CD4-positive, CD25-positive, alpha-beta regulatory T cell (primary cell): ENCODE measurements around the gene ACSF2. TPM values are rescaled to one million over a fixed set of nuclear protein-coding genes. Genes with fewer than 3 reads are reported as not detected.
"Not testable (repeated sequence)": the region's sequence is repeated elsewhere in the genome, so short reads cannot be mapped to it uniquely, and the experiment has no call there.

ENCODE experiments used
- ATAC-seq, 2 donors: fragments of 150-1000 bp; cut with Tn5 transposase; one replicate each; pipeline ENCODE4 v1.10.0; 2021; ENCODE audit warnings: low read depth in 2 of 2, moderate number of reproducible peaks in 2 of 2, moderate library complexity in 1 of 2
- DNase-seq, 3 donors: peaks; one replicate each; pipeline versions ENCODE4 v3.0.0 to v3.0.0-alpha.2; 2012 to 2022; ENCODE audit warnings: mixed read lengths in 1 of 3
- H3K27ac ChIP-seq: one replicate; pipeline ENCODE4 v1.7.0; 2013; ENCODE audit warnings: mild to moderate bottlenecking, low read length; ENCODE audit not compliant: insufficient read depth, poor library complexity, severe bottlenecking
- H3K27me3 ChIP-seq: one replicate; pipeline ENCODE4 v1.7.0; 2013; ENCODE audit warnings: low read length; ENCODE audit not compliant: control insufficient read depth, insufficient read depth
- H3K36me3 ChIP-seq: one replicate; pipeline ENCODE4 v1.7.0; 2013; ENCODE audit warnings: mild to moderate bottlenecking, low read length, moderate library complexity; ENCODE audit not compliant: control insufficient read depth, insufficient read depth
- H3K4me1 ChIP-seq: 2 replicates; pipeline ENCODE4 v1.7.0; 2013; ENCODE audit warnings: mild to moderate bottlenecking, low read length; ENCODE audit not compliant: insufficient read depth, control insufficient read depth, poor library complexity, severe bottlenecking
- H3K4me3 ChIP-seq: one replicate; pipeline ENCODE4 v1.7.0; 2013; ENCODE audit warnings: low read depth, mild to moderate bottlenecking, low read length, moderate library complexity
- H3K9me3 ChIP-seq, 2 experiments: 1 replicate in 1 of 2; 2 replicates in 1 of 2; pipeline ENCODE4 v1.7.0; 2013; ENCODE audit warnings: low read length in 2 of 2, mild to moderate bottlenecking in 1 of 2, moderate library complexity in 1 of 2; ENCODE audit not compliant: control insufficient read depth in 2 of 2
- H3K27ac Mint-ChIP-seq, 3 donors: one replicate each; pipeline ENCODE4 v1.8.0; 2020 to 2022; ENCODE audit warnings: mild to moderate bottlenecking in 3 of 3, mixed read lengths in 3 of 3, moderate library complexity in 2 of 3
- H3K27me3 Mint-ChIP-seq: one replicate; pipeline ENCODE4 v1.8.0; 2022; ENCODE audit warnings: mild to moderate bottlenecking, mixed read lengths
- H3K36me3 Mint-ChIP-seq: one replicate; pipeline ENCODE4 v1.8.0; 2020; ENCODE audit warnings: mixed read lengths
- H3K4me1 Mint-ChIP-seq, 4 donors: one replicate each; pipeline ENCODE4 v1.8.0; 2020 to 2022; ENCODE audit warnings: mixed read lengths in 4 of 4, mild to moderate bottlenecking in 1 of 4
- H3K4me3 Mint-ChIP-seq, 4 donors: one replicate each; pipeline ENCODE4 v1.8.0; 2020 to 2022; ENCODE audit warnings: mild to moderate bottlenecking in 4 of 4, mixed read lengths in 4 of 4, moderate library complexity in 3 of 4
- H3K9me3 Mint-ChIP-seq, 7 donors: one replicate each; pipeline ENCODE4 v1.8.0; 2020 to 2022; ENCODE audit warnings: mixed read lengths in 7 of 7, mild to moderate bottlenecking in 3 of 7, moderate library complexity in 2 of 7
- polyA plus RNA-seq, 4 donors: library from polyadenylated mRNA; unstranded; fragments of 300-500 nt; fragmentation: Illumina TruSeq; gene quantifications; one replicate each; pipeline ENCODE4 v1.2.3, GENCODE V29; 2021
- total RNA-seq: library from RNA; stranded (reverse); gene quantifications from one replicate; pipeline ENCODE4 v1.2.3, GENCODE V29; 2022

The ACSF2 gene
- total and polyA plus RNA-seq, 5 donors from 2014 or later, result 2.7 to 22.2 (median 4.0) TPM

GRCh38 chr17:50474523-50474922 is 48.5 kb downstream of the ACSF2 start:
- no peaks in the 10 kb centered on the region for H3K9me3 ChIP-seq
- H3K27ac ChIP-seq, result no peak overlapping the region
- H3K4me1 ChIP-seq, result peaks cover 8% of the 10 kb centered on the region
- no peaks in the 10 kb centered on the region for H3K36me3 ChIP-seq
- H3K9me3 Mint-ChIP-seq, result peaks cover 0 to 2% (median 0%) of the 10 kb centered on the region in 7 donors
- no peak overlapping the region for H3K4me3 ChIP-seq
- H3K4me3 Mint-ChIP-seq, result no peak overlapping the region
- peaks cover 13% of the 10 kb centered on the region for H3K27me3 Mint-ChIP-seq
- no peak for DNase-seq
- no peak overlapping the region for H3K27ac Mint-ChIP-seq
- no peak for ATAC-seq
- peaks cover 26% of the 10 kb centered on the region for H3K36me3 Mint-ChIP-seq
- peaks cover 0 to 15% (median 8%) of the 10 kb centered on the region in 4 donors for H3K4me1 Mint-ChIP-seq
- H3K27me3 ChIP-seq, result no peaks in the 10 kb centered on the region

DNA sequence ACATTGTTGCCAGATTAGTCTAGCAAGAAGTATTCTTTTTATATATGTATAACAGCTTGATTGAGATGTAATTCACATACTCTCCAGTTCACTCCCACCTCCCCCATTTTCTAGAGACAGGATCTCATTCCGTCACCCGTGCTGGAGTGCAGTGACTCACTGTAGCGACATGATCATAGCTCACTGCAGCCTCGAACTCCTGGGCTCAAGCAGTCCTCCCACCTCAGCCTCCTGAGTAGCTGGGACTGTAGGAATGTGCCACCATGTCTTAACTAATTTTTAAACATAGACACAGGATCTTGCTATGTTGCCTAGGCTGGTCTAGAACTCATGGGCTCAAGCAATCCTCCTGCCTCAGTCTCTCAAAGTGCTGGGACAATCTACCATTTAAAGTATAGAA is 49.3 kb downstream of the ACSF2 start:
- Histone ChIP-seq H3K27me3 (no peaks in the 10 kb centered on the region), H3K36me3 (no peaks in the 10 kb centered on the region), H3K4me3 (no peak overlapping the region), H3K4me1 (peaks cover 15% of the 10 kb centered on the region), H3K27ac (no peak overlapping the region), H3K9me3 (no peaks in the 10 kb centered on the region)
- Mint-ChIP-seq H3K27me3 (peaks cover 13% of the 10 kb centered on the region), H3K27ac (no peak overlapping the region), H3K36me3 (peaks cover 26% of the 10 kb centered on the region), H3K9me3 (peaks cover 0 to 2% (median 0%) of the 10 kb centered on the region in 7 donors), H3K4me3 (no peak overlapping the region), H3K4me1 (peaks cover 4 to 20% (median 13%) of the 10 kb centered on the region in 4 donors)
- ATAC-seq (no peak), DNase-seq (no peak)

- not testable (repeated sequence) for H3K4me3 ChIP-seq, H3K9me3 ChIP-seq, ATAC-seq, H3K36me3 ChIP-seq, H3K9me3 Mint-ChIP-seq, H3K27me3 ChIP-seq, H3K27ac ChIP-seq, DNase-seq, H3K27ac Mint-ChIP-seq
- peaks cover 15% of the 10 kb centered on the region for H3K4me1 ChIP-seq
- peak overlapping the region in 1 of 4 donors; percentile 67 for H3K4me3 Mint-ChIP-seq
- peaks cover 5 to 22% (median 14%) of the 10 kb centered on the region in 4 donors for H3K4me1 Mint-ChIP-seq
- H3K36me3 Mint-ChIP-seq, result peaks cover 23% of the 10 kb centered on the region
- H3K27me3 Mint-ChIP-seq, result peaks cover 13% of the 10 kb centered on the region
Measured at GRCh38 chr17:50475775-50476544, 49.9 kb downstream of the ACSF2 start.

GRCh38 chr17:50476545-50477315 is 50.7 kb downstream of the ACSF2 start:
- Histone ChIP-seq H3K36me3 (peaks cover 4% of the 10 kb centered on the region), H3K4me3 (no peak overlapping the region), H3K27ac (no peak overlapping the region), H3K4me1 (peaks cover 15% of the 10 kb centered on the region), H3K27me3 (no peaks in the 10 kb centered on the region), H3K9me3 (no peaks in the 10 kb centered on the region)
- Mint-ChIP-seq H3K4me3 (peak overlapping the region in 1 of 4 donors; percentile 67), H3K4me1 (peaks cover 5 to 22% (median 14%) of the 10 kb centered on the region in 4 donors), H3K27ac (no peak overlapping the region), H3K27me3 (peaks cover 13% of the 10 kb centered on the region), H3K36me3 (peaks cover 22% of the 10 kb centered on the region), H3K9me3 (peaks cover 0 to 2% (median 0%) of the 10 kb centered on the region in 7 donors)
- DNase-seq (no peak), ATAC-seq (no peak)

DNA sequence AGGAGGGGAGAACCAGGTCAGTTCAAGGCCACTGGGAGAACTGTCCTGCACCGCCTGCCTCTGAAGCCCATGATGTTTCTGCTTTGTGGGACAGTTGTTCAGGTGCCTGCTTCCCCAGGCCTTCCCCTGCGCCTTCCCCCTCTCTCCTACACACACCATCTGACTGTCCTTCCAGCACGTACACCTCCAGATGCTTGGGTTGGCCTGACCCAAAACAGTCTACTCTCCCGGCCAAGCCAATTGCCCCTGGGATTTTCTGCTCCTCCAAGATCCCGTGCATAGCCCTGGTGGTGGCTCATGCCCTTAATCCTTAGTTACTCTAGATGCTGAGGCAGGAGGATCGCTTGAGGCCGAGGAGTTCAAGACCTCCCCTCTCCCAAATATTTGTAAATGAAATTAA is 52.0 kb downstream of the ACSF2 start:
- Mint-ChIP-seq H3K27me3 (peaks cover 13% of the 10 kb centered on the region), H3K9me3 (no peaks in the 10 kb centered on the region), H3K4me1 (peaks cover 10 to 28% (median 15%) of the 10 kb centered on the region in 4 donors), H3K4me3 (peak overlapping the region; percentile 49 to 84 (median 66)), H3K27ac (peak overlapping the region; percentile 89 to 96 (median 93)), H3K36me3 (peaks cover 22% of the 10 kb centered on the region)
- H3K27ac ChIP-seq, result peak overlapping the region; percentile 79
- no peaks in the 10 kb centered on the region for H3K9me3 ChIP-seq
- H3K36me3 ChIP-seq, result peaks cover 10% of the 10 kb centered on the region
- DNase-seq (no peak), ATAC-seq (no peak)
- peaks cover 15% of the 10 kb centered on the region for H3K4me1 ChIP-seq
- H3K27me3 ChIP-seq, result no peaks in the 10 kb centered on the region
- H3K4me3 ChIP-seq, result peak overlapping the region; percentile 57

GRCh38 chr17:50478391-50479381 is 52.7 kb downstream of the ACSF2 start, which contains the start of gene RSAD1:
Gene RSAD1 (plus strand): TSS chr17:50478860. CDS start chr17:50478885, 25 bp downstream.
- no peaks in the 10 kb centered on the region for H3K9me3 Mint-ChIP-seq
- H3K4me3 Mint-ChIP-seq, result peak within 1 kb of the TSS; percentile 87 to 95 (median 92)
- H3K4me1 ChIP-seq, result peaks cover 15% of the 10 kb centered on the region
- DNase-seq, result peak; percentile 77 to 92 (median 83)
- peaks cover 10 to 28% (median 15%) of the 10 kb centered on the region in 4 donors for H3K4me1 Mint-ChIP-seq
- peaks cover 13% of the 10 kb centered on the region for H3K36me3 ChIP-seq
- H3K27me3 ChIP-seq, result no peaks in the 10 kb centered on the region
- H3K27me3 Mint-ChIP-seq, result peaks cover 13% of the 10 kb centered on the region
- peak within 1 kb of the TSS; percentile 96 for H3K4me3 ChIP-seq
- no peaks in the 10 kb centered on the region for H3K9me3 ChIP-seq
- peak within 1 kb of the TSS; percentile 89 to 96 (median 93) for H3K27ac Mint-ChIP-seq
- peak within 1 kb of the TSS; percentile 79 for H3K27ac ChIP-seq
- peak; percentile 93 to 95 for ATAC-seq
- peaks cover 15% of the 10 kb centered on the region for H3K36me3 Mint-ChIP-seq
